Keratinocyte (primary cell): Measurements from ENCODE around the gene PRKAB2.
"Not testable (repeated sequence)": the region's sequence is repeated elsewhere in the genome, so short reads cannot be mapped to it uniquely, and the experiment has no call there.

ENCODE experiments used
- CTCF ChIP-seq, 3 experiments: IDR thresholded peaks in 1 of 3; conservative IDR thresholded peaks in 1 of 3; optimal IDR thresholded peaks in 1 of 3; 2 replicates in 2 of 3; 3 replicates in 1 of 3; pipeline versions ENCODE3 to v1.5.1; 2011; ENCODE audit warnings: low read length in 3 of 3, mild to moderate bottlenecking in 3 of 3, moderate library complexity in 2 of 3, control low read depth in 1 of 3, inconsistent platforms in 1 of 3; ENCODE audit not compliant: insufficient read depth in 2 of 3; ENCODE audit errors: extremely low read depth in 1 of 3
- EZH2 ChIP-seq: IDR thresholded peaks from one replicate; pipeline ENCODE4 v1.6.1; 2012; ENCODE audit warnings: inconsistent platforms, mild to moderate bottlenecking, low read length, moderate library complexity

DNA sequence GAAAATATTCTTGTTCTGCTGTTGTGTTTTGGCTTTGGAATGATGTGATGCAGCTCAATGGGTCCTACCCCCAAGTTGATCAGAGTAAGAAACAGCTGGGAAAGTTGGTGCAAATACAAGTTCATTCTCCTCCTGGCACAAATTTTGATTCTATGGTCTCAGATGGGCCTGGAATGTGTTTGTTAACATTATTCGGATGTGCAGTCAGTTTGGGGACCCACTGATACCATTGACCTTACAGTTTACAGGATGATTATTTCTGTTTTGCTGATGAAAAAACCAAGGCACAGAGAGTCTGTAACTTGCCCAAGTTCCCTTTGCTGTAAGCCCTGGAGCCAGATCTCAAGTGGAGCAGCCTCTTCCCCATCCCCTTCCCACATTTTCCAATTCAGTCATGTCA, 41.5 kb downstream of the PRKAB2 start:
- not testable (repeated sequence) for TF ChIP-seq CTCF (optimal IDR thresholded peaks at IDR 0.05 in 1 of 3, IDR thresholded peaks at IDR 0.05 in 1 of 3, conservative IDR thresholded peaks at IDR 0.05 in 1 of 3; ENCODE audit: extremely low read depth in 1 of 3, insufficient read depth in 2 of 3, low read length in 3 of 3); EZH2
